OCI-LY7 (cell line): ENCODE data around the gene ZNF827. TPM values are rescaled to one million over a fixed set of nuclear protein-coding genes. Genes with fewer than 3 reads are reported as not detected.

Experiments used
- BruUV-seq: library from RNA; stranded (reverse); fragments of 400-500 nt; replicated peaks from 2 replicates; lab custom pipeline; 2021; lab: Mats Ljungman, UMichigan
- CTCF ChIA-PET: fragments of 300-600 bp; sonication (Branson Sonifier 250); formaldehyde crosslinking; loops from one replicate; lab custom pipeline; 2022; ENCODE audit warnings: antibody characterized with exemption; ENCODE audit not compliant: unreplicated experiment; lab: Charles Lee
- POLR2A ChIA-PET: fragments of 300-600 bp; sonication (Branson Sonifier 250); formaldehyde crosslinking; loops from one replicate; lab custom pipeline; 2022; ENCODE audit warnings: antibody characterized with exemption; lab: Charles Lee
- DNase-seq: peaks from one replicate; pipeline ENCODE4 v3.0.0-alpha.2; 2015; ENCODE audit warnings: low spot score
- H2AFZ ChIP-seq: fragments of 200-600 bp; sonication (generic), shearing (Covaris generic); 2 replicates; pipeline ENCODE4 v1.6.1; 2014; ENCODE audit warnings: mild to moderate bottlenecking, antibody characterized with exemption, low read length, moderate library complexity
- H3K27ac ChIP-seq: fragments of 200-600 bp; sonication (generic); 2 replicates; pipeline ENCODE4 v1.5.1; 2014; ENCODE audit warnings: mixed run types, low read depth, mild to moderate bottlenecking, moderate library complexity, low read length, inconsistent platforms; ENCODE audit not compliant: poor library complexity, severe bottlenecking
- H3K36me3 ChIP-seq: fragments of 200-600 bp; sonication (generic); 2 replicates; pipeline ENCODE4 v1.6.1; 2014; ENCODE audit warnings: mild to moderate bottlenecking, antibody characterized with exemption, low read length, moderate library complexity, mixed read lengths; ENCODE audit not compliant: insufficient read depth
- H3K4me1 ChIP-seq: fragments of 200-600 bp; sonication (generic); 2 replicates; pipeline ENCODE4 v1.5.1; 2014; ENCODE audit warnings: mild to moderate bottlenecking, low read length; ENCODE audit not compliant: insufficient read depth, poor library complexity, severe bottlenecking
- H3K4me2 ChIP-seq: fragments of 200-600 bp; sonication (generic); 2 replicates; pipeline ENCODE4 v1.6.1; 2014; ENCODE audit warnings: mild to moderate bottlenecking, low read length
- H3K4me3 ChIP-seq: fragments of 200-600 bp; sonication (generic); 2 replicates; pipeline ENCODE4 v1.5.1; 2014; ENCODE audit warnings: mild to moderate bottlenecking, low read depth, low read length; ENCODE audit not compliant: poor library complexity, severe bottlenecking
- H3K79me2 ChIP-seq: fragments of 200-600 bp; sonication (generic); 2 replicates; pipeline ENCODE4 v1.6.1; 2016; ENCODE audit warnings: low read depth, mild to moderate bottlenecking, low read length, moderate library complexity, mixed read lengths; ENCODE audit not compliant: insufficient read depth
- H3K9me2 ChIP-seq: fragments of 200-600 bp; sonication (generic); 2 replicates; pipeline ENCODE4 v1.6.1; 2016; ENCODE audit warnings: mild to moderate bottlenecking, low read length, mixed read lengths; ENCODE audit not compliant: insufficient read depth
- H3K9me3 ChIP-seq: fragments of 200-600 bp; sonication (generic); 2 replicates; pipeline ENCODE4 v1.6.1; 2014; ENCODE audit warnings: mild to moderate bottlenecking, mixed run types, low read length, mixed read lengths
- H4K20me1 ChIP-seq: fragments of 200-600 bp; sonication (generic); 2 replicates; pipeline ENCODE4 v1.6.1; 2014; ENCODE audit warnings: mild to moderate bottlenecking, antibody characterized with exemption, low read length, moderate library complexity, mixed read lengths; ENCODE audit not compliant: insufficient read depth
- EZH2phosphoT487 ChIP-seq: fragments of 200-600 bp; sonication (generic); IDR thresholded peaks from 2 replicates; pipeline ENCODE4 v1.6.1; 2018; ENCODE audit warnings: low read depth, borderline replicate concordance, mild to moderate bottlenecking, mixed run types, antibody characterized with exemption, low read length, moderate library complexity, mixed read lengths
- intact Hi-C: fragments of 100-400 bp; cut with micrococcal nuclease; formaldehyde crosslinking; loops from one replicate; pipeline ENCODE4 v1.10.0; 2022; ENCODE audit not compliant: unreplicated experiment
- total RNA-seq, 2 experiments: library from RNA; depleted of rRNA in 1 of 2; stranded (reverse); fragments of >200 nt in 1 of 2; shearing (Covaris generic) in 1 of 2; gene quantifications; 2 replicates each; pipeline ENCODE4 v1.2.3, GENCODE V29; 2014 to 2022
- TF ChIP-seq, protein P1 (sequence below): fragments of 200-600 bp; sonication (generic); conservative IDR thresholded peaks from 2 replicates; pipeline ENCODE4 v1.5.1; 2014; ENCODE audit warnings: mild to moderate bottlenecking, antibody characterized with exemption, low read length, moderate library complexity, mixed read lengths

The ZNF827 gene
- total RNA-seq, 2 experiments from 2014 or later = 15.1 to 42.9 TPM

DNA sequence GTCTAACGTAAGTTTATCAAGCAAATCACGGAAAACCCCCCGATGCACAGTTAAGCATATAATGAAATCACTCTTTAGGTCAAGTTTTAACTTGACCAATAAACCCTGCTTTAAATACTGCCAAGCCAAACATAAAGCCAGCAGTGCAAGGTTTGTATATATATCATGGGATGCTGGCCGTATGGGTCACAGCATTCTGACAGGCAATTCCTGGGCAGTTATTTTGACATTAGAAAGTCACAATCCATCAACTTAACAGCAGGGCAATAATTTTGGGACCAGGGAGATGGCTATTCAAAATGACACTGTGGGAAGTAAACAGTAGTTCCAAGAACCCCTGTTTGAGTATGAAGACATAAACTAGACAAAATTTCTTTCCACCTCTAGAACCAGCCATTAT, 116.9 kb downstream of the ZNF827 start:
- TF ChIP-seq, protein P1, sequence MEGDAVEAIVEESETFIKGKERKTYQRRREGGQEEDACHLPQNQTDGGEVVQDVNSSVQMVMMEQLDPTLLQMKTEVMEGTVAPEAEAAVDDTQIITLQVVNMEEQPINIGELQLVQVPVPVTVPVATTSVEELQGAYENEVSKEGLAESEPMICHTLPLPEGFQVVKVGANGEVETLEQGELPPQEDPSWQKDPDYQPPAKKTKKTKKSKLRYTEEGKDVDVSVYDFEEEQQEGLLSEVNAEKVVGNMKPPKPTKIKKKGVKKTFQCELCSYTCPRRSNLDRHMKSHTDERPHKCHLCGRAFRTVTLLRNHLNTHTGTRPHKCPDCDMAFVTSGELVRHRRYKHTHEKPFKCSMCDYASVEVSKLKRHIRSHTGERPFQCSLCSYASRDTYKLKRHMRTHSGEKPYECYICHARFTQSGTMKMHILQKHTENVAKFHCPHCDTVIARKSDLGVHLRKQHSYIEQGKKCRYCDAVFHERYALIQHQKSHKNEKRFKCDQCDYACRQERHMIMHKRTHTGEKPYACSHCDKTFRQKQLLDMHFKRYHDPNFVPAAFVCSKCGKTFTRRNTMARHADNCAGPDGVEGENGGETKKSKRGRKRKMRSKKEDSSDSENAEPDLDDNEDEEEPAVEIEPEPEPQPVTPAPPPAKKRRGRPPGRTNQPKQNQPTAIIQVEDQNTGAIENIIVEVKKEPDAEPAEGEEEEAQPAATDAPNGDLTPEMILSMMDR = no peak
- no peak for TF ChIP-seq EZH2phosphoT487
- no TSS peak for BruUV-seq
- Histone ChIP-seq H3K4me1 (no peaks in the 10 kb centered on the region), H3K36me3 (peaks cover 83% of the 10 kb centered on the region), H4K20me1 (no peaks in the 10 kb centered on the region), H2AFZ (no peak overlapping the region), H3K4me2 (no peak overlapping the region), H3K27ac (no peak overlapping the region), H3K79me2 (no peaks in the 10 kb centered on the region), H3K9me3 (no peaks in the 10 kb centered on the region), H3K4me3 (no peak overlapping the region), H3K9me2 (no peaks in the 10 kb centered on the region)
- ChIA-PET POLR2A (no interaction called here), CTCF (no interaction called here)
- no peak for DNase-seq
- intact Hi-C loops = no loop called here

DNA sequence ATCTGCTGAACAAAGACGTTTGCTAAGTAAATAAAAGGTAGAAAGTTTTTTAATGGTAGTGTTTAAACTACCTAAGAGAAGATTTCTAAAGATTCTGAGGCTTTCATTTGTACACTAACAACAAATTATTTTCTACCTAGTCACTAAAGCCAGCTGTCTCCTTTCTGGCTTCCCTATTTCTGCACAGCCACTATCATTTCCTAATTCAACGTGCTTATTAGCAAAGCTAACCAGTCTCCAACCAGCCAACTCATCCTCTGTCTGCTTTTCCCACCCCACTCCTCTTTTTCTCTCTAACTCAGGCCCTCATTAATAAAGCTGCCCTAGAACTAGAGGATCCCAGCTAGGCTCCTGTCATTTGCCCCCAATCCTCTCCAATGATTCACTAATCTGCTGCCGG, 118.2 kb downstream of the ZNF827 start:
- intact Hi-C loops = no loop called here
- H4K20me1 ChIP-seq = no peaks in the 10 kb centered on the region
- no peaks in the 10 kb centered on the region for H3K9me3 ChIP-seq
- no peak for DNase-seq
- no TSS peak for BruUV-seq
- TF ChIP-seq EZH2phosphoT487 = no peak
- TF ChIP-seq, protein P1 = no peak
- no peak overlapping the region for H3K27ac ChIP-seq
- H3K4me2 ChIP-seq = no peak overlapping the region
- no peaks in the 10 kb centered on the region for H3K9me2 ChIP-seq
- H3K4me1 ChIP-seq = no peaks in the 10 kb centered on the region
- H3K36me3 ChIP-seq = peaks cover 87% of the 10 kb centered on the region
- no peak overlapping the region for H3K4me3 ChIP-seq
- H3K79me2 ChIP-seq = no peaks in the 10 kb centered on the region
- POLR2A ChIA-PET = interaction anchor here (1.0 kb wide), 1 partner anchor 9 kb away, joined by 3 read pairs; no protein-coding TSS in a partner anchor
- no peak overlapping the region for H2AFZ ChIP-seq
- CTCF ChIA-PET = interaction anchor here (0.5 kb wide), 1 partner anchor 398 kb away, joined by 3 read pairs; no protein-coding TSS in a partner anchor

DNA sequence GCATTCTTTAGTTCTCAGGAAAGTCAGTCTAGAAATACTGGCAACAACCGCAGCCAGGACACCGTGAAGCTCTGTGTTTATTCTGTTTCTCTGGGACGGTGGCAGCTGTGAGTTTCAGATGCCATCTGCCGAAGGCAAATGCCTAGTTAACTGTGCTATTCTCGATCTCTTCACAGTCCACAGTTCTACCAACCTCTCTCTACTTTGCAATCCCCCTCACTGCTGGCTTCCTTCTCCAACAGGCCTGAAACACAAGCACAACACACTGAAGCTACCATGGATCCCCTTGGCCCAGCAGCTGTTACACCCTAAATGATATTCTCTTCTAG, 118.8 kb downstream of the ZNF827 start:
- Histone ChIP-seq H2AFZ (no peak overlapping the region), H3K9me2 (no peaks in the 10 kb centered on the region), H3K4me1 (no peaks in the 10 kb centered on the region), H3K36me3 (peaks cover 89% of the 10 kb centered on the region), H3K9me3 (no peaks in the 10 kb centered on the region), H3K27ac (no peak overlapping the region), H3K4me2 (no peak overlapping the region), H4K20me1 (no peaks in the 10 kb centered on the region), H3K4me3 (no peak overlapping the region), H3K79me2 (no peaks in the 10 kb centered on the region)
- no TSS peak for BruUV-seq
- intact Hi-C loops = no loop called here
- no peak for DNase-seq
- POLR2A ChIA-PET = no interaction called here
- CTCF ChIA-PET = interaction anchor here (0.5 kb wide), 1 partner anchor 399 kb away, joined by 3 read pairs; no protein-coding TSS in a partner anchor
- TF ChIP-seq EZH2phosphoT487 = no peak
- TF ChIP-seq, protein P1 = no peak
